Measurements from ENCODE around the gene FRMPD4. TPM values are rescaled to one million over a fixed set of nuclear protein-coding genes. Genes with fewer than 3 reads are reported as not detected.

Gene FRMPD4
- total RNA-seq, 5 donors from 2014 or later (not counting 1 experiment from before 2014, with no cell fraction given): not detected

DNA sequence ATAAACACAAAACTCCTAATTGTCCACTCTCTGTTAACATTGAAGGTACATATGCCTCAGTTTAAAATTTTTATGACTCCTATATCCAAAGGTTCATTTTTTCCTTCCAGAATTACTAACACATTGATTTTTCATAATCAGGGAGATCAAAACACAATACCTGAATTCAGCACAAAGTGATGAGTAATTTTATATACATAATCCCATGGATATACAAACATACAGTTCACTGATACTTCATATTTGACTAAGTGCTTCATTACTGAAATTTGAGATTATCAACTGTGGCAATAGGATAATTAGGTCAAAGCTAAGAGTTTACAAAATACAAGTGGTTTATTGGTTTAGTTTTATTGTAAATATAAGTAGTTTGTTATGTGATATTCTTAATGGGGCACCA, 476.8 kb downstream of the FRMPD4 start:
- H3K4me1 Mint-ChIP-seq: no peaks in the 10 kb centered on the region

DNA sequence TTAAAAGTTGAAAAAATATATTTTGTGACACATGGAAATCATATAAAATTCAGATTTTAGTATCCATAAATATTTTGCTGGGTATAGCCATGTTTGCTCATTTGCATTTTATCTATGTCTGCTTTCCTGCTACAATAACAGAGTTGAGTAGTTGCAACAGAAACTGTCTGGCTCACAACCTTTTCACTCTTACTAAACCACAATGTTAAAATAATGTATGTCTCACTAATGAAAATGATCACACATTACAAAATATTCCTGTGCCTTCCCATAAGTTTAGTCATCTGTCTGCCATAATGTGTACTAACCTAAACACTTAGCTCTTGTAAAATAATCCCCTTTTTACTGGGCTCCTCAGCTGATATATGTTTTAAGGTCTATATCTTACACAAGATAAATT, 479.0 kb downstream of the FRMPD4 start:
- Mint-ChIP-seq H3K4me3 (no peak overlapping the region), H3K27ac (no peak overlapping the region), H3K36me3 (no peaks in the 10 kb centered on the region), H3K9me3 (no peaks in the 10 kb centered on the region), H3K27me3 (peaks cover 0 to 15% of the 10 kb centered on the region in 2 donors), H3K4me1 (no peaks in the 10 kb centered on the region)
- no peak for DNase-seq
- Histone ChIP-seq H3K9me3 (no peaks in the 10 kb centered on the region), H3K36me3 (ENCODE audit: control insufficient read depth in 2 of 2, extremely low read depth in 1 of 2, insufficient read depth in 1 of 2, low read length in 1 of 2) (no peaks in the 10 kb centered on the region), H3K27me3 (replicated peaks in 1 of 2; ENCODE audit: control insufficient read depth in 2 of 2, extremely low read depth in 1 of 2, insufficient read depth in 2 of 2, low read length in 1 of 2) (no peaks in the 10 kb centered on the region), H3K4me3 (ENCODE audit: control insufficient read depth in 1 of 2, extremely low read depth in 1 of 2, low read length in 1 of 2) (no peak overlapping the region), H3K4me1 (ENCODE audit: control insufficient read depth in 1 of 2, extremely low read depth in 1 of 2, insufficient read depth in 2 of 2, low read length in 2 of 2) (no peaks in the 10 kb centered on the region), H3K27ac (ENCODE audit: low read length) (no peak overlapping the region)
- ChIA-PET CTCF (no interaction called here), POLR2A (no interaction called here)
- no peak for ATAC-seq (replicated peaks in 1 of 4)

More for the DNA sequence above, 476.8 kb downstream of the FRMPD4 start:
- H3K9me3 ChIP-seq: no peaks in the 10 kb centered on the region
- Mint-ChIP-seq H3K27ac (no peak overlapping the region), H3K27me3 (peaks cover 0 to 15% of the 10 kb centered on the region in 2 donors), H3K9me3 (no peaks in the 10 kb centered on the region), H3K36me3 (no peaks in the 10 kb centered on the region), H3K4me3 (no peak overlapping the region)
- CTCF ChIA-PET: no interaction called here
- POLR2A ChIA-PET: no interaction called here
- no peaks in the 10 kb centered on the region for H3K4me1 ChIP-seq (ENCODE audit: control insufficient read depth in 1 of 2, extremely low read depth in 1 of 2, insufficient read depth in 2 of 2, low read length in 2 of 2)
- ATAC-seq (replicated peaks in 1 of 4) (no peak), DNase-seq (no peak)
- H3K36me3 ChIP-seq (ENCODE audit: control insufficient read depth in 2 of 2, extremely low read depth in 1 of 2, insufficient read depth in 1 of 2, low read length in 1 of 2): no peaks in the 10 kb centered on the region
- H3K27me3 ChIP-seq (replicated peaks in 1 of 2; ENCODE audit: control insufficient read depth in 2 of 2, extremely low read depth in 1 of 2, insufficient read depth in 2 of 2, low read length in 1 of 2): no peaks in the 10 kb centered on the region
- no peak overlapping the region for H3K4me3 ChIP-seq (ENCODE audit: control insufficient read depth in 1 of 2, extremely low read depth in 1 of 2, low read length in 1 of 2)
- H3K27ac ChIP-seq (ENCODE audit: low read length): no peak overlapping the region

DNA sequence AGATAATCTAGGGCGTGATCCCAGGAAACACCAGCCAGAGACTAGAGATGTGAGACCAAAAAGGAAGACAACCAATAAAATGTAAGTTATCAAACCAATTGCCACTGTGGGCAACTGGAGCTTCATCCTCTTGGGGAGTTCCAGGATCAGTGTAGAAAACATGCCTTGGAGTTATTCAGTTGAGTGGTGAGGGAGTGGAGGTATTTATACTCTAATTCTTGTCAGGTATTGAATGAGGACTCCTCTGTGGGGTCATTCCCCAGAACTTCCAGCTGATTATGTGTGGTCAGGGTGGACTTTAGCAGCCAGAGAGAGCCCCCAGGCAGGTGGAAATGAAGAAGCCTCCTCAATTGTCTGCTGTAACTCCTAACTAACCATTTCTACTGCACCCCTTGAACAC, 509.0 kb downstream of the FRMPD4 start:
- H3K36me3 ChIP-seq (ENCODE audit: control insufficient read depth in 2 of 2, extremely low read depth in 1 of 2, insufficient read depth in 1 of 2, low read length in 1 of 2): no peaks in the 10 kb centered on the region
- ATAC-seq (replicated peaks in 1 of 4) (no peak), DNase-seq (no peak)
- no peaks in the 10 kb centered on the region for H3K9me3 ChIP-seq
- H3K4me1 Mint-ChIP-seq: no peaks in the 10 kb centered on the region
- H3K27me3 ChIP-seq (replicated peaks in 1 of 2; ENCODE audit: control insufficient read depth in 2 of 2, extremely low read depth in 1 of 2, insufficient read depth in 2 of 2, low read length in 1 of 2): peaks cover 0 to 3% of the 10 kb centered on the region in 2 experiments
- H3K27me3 Mint-ChIP-seq: peaks cover 2 to 31% of the 10 kb centered on the region in 2 donors
- H3K4me3 Mint-ChIP-seq: no peak overlapping the region
- POLR2A ChIA-PET: no interaction called here
- no peak overlapping the region for H3K27ac ChIP-seq (ENCODE audit: low read length)
- no CpG with 5 or more reads among the region's 1 CpG for WGBS (ENCODE audit: insufficient coverage)
- peaks cover 0 to 2% (median 0%) of the 10 kb centered on the region in 3 donors for H3K9me3 Mint-ChIP-seq
- CTCF ChIA-PET: no interaction called here
- H3K36me3 Mint-ChIP-seq: no peaks in the 10 kb centered on the region
- H3K4me3 ChIP-seq (ENCODE audit: control insufficient read depth in 1 of 2, extremely low read depth in 1 of 2, low read length in 1 of 2): no peak overlapping the region
- no peaks in the 10 kb centered on the region for H3K4me1 ChIP-seq (ENCODE audit: control insufficient read depth in 1 of 2, extremely low read depth in 1 of 2, insufficient read depth in 2 of 2, low read length in 2 of 2)
- H3K27ac Mint-ChIP-seq: no peak overlapping the region

GRCh38 chrX:12648995-12649394, 510.7 kb downstream of the FRMPD4 start:
- CTCF ChIA-PET: no interaction called here
- no peaks in the 10 kb centered on the region for H3K4me1 Mint-ChIP-seq
- 50% methylated on average over 2 of the region's 5 CpGs for WGBS (ENCODE audit: insufficient coverage)
- Histone ChIP-seq H3K27me3 (replicated peaks in 1 of 2; ENCODE audit: control insufficient read depth in 2 of 2, extremely low read depth in 1 of 2, insufficient read depth in 2 of 2, low read length in 1 of 2) (peaks cover 0 to 3% of the 10 kb centered on the region in 2 experiments), H3K4me3 (ENCODE audit: control insufficient read depth in 1 of 2, extremely low read depth in 1 of 2, low read length in 1 of 2) (no peak overlapping the region), H3K9me3 (no peaks in the 10 kb centered on the region), H3K4me1 (ENCODE audit: control insufficient read depth in 1 of 2, extremely low read depth in 1 of 2, insufficient read depth in 2 of 2, low read length in 2 of 2) (no peaks in the 10 kb centered on the region), H3K36me3 (ENCODE audit: control insufficient read depth in 2 of 2, extremely low read depth in 1 of 2, insufficient read depth in 1 of 2, low read length in 1 of 2) (no peaks in the 10 kb centered on the region), H3K27ac (ENCODE audit: low read length) (no peak overlapping the region)
- H3K36me3 Mint-ChIP-seq: no peaks in the 10 kb centered on the region
- ATAC-seq (replicated peaks in 1 of 4) (no peak), DNase-seq (no peak)
- no peak overlapping the region for H3K27ac Mint-ChIP-seq
- peaks cover 2 to 29% of the 10 kb centered on the region in 2 donors for H3K27me3 Mint-ChIP-seq
- POLR2A ChIA-PET: no interaction called here
- H3K4me3 Mint-ChIP-seq: no peak overlapping the region
- H3K9me3 Mint-ChIP-seq: no peaks in the 10 kb centered on the region

- no peak overlapping the region for H3K4me3 Mint-ChIP-seq
- H3K4me1 Mint-ChIP-seq: no peaks in the 10 kb centered on the region
Measured at GRCh38 chrX:12657433-12657832, 519.2 kb downstream of the FRMPD4 start.

DNA sequence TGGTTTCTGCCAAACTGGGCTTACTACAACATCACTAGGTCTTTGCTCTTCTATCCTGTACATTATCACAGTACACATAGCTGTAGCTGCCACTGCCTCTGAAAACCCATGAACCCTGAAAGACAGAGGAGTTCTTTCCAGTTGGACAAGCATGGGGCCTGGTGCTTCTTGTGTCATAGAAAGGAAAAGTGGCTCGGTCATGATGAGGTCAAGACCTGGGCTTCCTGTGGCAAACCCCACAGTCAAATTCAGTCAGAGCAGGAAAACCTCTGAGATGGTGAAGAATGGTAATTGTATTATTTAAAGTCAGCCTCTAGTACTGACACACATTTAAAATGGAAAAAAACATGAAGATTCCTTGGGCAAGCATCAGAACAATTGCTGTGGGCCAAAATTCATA, 519.6 kb downstream of the FRMPD4 start:
- no CpG with 5 or more reads among the region's 1 CpG for WGBS (ENCODE audit: insufficient coverage)
- Histone ChIP-seq H3K27me3 (replicated peaks in 1 of 2; ENCODE audit: control insufficient read depth in 2 of 2, extremely low read depth in 1 of 2, insufficient read depth in 2 of 2, low read length in 1 of 2) (no peaks in the 10 kb centered on the region), H3K27ac (ENCODE audit: low read length) (no peak overlapping the region), H3K4me1 (ENCODE audit: control insufficient read depth in 1 of 2, extremely low read depth in 1 of 2, insufficient read depth in 2 of 2, low read length in 2 of 2) (no peaks in the 10 kb centered on the region), H3K9me3 (no peaks in the 10 kb centered on the region), H3K4me3 (ENCODE audit: control insufficient read depth in 1 of 2, extremely low read depth in 1 of 2, low read length in 1 of 2) (no peak overlapping the region), H3K36me3 (ENCODE audit: control insufficient read depth in 2 of 2, extremely low read depth in 1 of 2, insufficient read depth in 1 of 2, low read length in 1 of 2) (no peaks in the 10 kb centered on the region)
- Mint-ChIP-seq H3K4me3 (no peak overlapping the region), H3K4me1 (no peaks in the 10 kb centered on the region), H3K9me3 (peaks cover 0 to 3% (median 0%) of the 10 kb centered on the region in 3 donors), H3K27ac (no peak overlapping the region), H3K36me3 (no peaks in the 10 kb centered on the region), H3K27me3 (peaks cover 0 to 8% of the 10 kb centered on the region in 2 donors)
- ATAC-seq (replicated peaks in 1 of 4) (no peak), DNase-seq (no peak)
- POLR2A ChIA-PET: no interaction called here
- CTCF ChIA-PET: no interaction called here

More at GRCh38 chrX:12657433-12657832, 519.2 kb downstream of the FRMPD4 start:
- ATAC-seq (replicated peaks in 1 of 4) (no peak), DNase-seq (no peak)
- peaks cover 0 to 3% (median 0%) of the 10 kb centered on the region in 3 donors for H3K9me3 Mint-ChIP-seq
- no CpG with 5 or more reads among the region's 1 CpG for WGBS (ENCODE audit: insufficient coverage)
- CTCF ChIA-PET: no interaction called here
- H3K36me3 Mint-ChIP-seq: no peaks in the 10 kb centered on the region
- no peaks in the 10 kb centered on the region for H3K27me3 ChIP-seq (replicated peaks in 1 of 2; ENCODE audit: control insufficient read depth in 2 of 2, extremely low read depth in 1 of 2, insufficient read depth in 2 of 2, low read length in 1 of 2)
- no peaks in the 10 kb centered on the region for H3K36me3 ChIP-seq (ENCODE audit: control insufficient read depth in 2 of 2, extremely low read depth in 1 of 2, insufficient read depth in 1 of 2, low read length in 1 of 2)
- no peak overlapping the region for H3K4me3 ChIP-seq (ENCODE audit: control insufficient read depth in 1 of 2, extremely low read depth in 1 of 2, low read length in 1 of 2)
- H3K27ac Mint-ChIP-seq: no peak overlapping the region
- H3K27ac ChIP-seq (ENCODE audit: low read length): no peak overlapping the region
- no peaks in the 10 kb centered on the region for H3K4me1 ChIP-seq (ENCODE audit: control insufficient read depth in 1 of 2, extremely low read depth in 1 of 2, insufficient read depth in 2 of 2, low read length in 2 of 2)
- H3K9me3 ChIP-seq: no peaks in the 10 kb centered on the region
- peaks cover 0 to 8% of the 10 kb centered on the region in 2 donors for H3K27me3 Mint-ChIP-seq
- POLR2A ChIA-PET: no interaction called here

GRCh38 chrX:12661464-12661863, 523.2 kb downstream of the FRMPD4 start:
- Histone ChIP-seq H3K9me3 (no peaks in the 10 kb centered on the region), H3K27me3 (replicated peaks in 1 of 2; ENCODE audit: control insufficient read depth in 2 of 2, extremely low read depth in 1 of 2, insufficient read depth in 2 of 2, low read length in 1 of 2) (no peaks in the 10 kb centered on the region), H3K36me3 (ENCODE audit: control insufficient read depth in 2 of 2, extremely low read depth in 1 of 2, insufficient read depth in 1 of 2, low read length in 1 of 2) (no peaks in the 10 kb centered on the region), H3K4me1 (ENCODE audit: control insufficient read depth in 1 of 2, extremely low read depth in 1 of 2, insufficient read depth in 2 of 2, low read length in 2 of 2) (no peaks in the 10 kb centered on the region), H3K4me3 (ENCODE audit: control insufficient read depth in 1 of 2, extremely low read depth in 1 of 2, low read length in 1 of 2) (no peak overlapping the region), H3K27ac (ENCODE audit: low read length) (no peak overlapping the region)
- WGBS (ENCODE audit: insufficient coverage): no CpG with 5 or more reads among the region's 2 CpGs
- H3K27me3 Mint-ChIP-seq: peaks cover 0 to 18% of the 10 kb centered on the region in 2 donors
- peaks cover 1 to 3% (median 2%) of the 10 kb centered on the region in 3 donors for H3K9me3 Mint-ChIP-seq
- no peak overlapping the region for H3K4me3 Mint-ChIP-seq
- ChIA-PET CTCF (no interaction called here), POLR2A (no interaction called here)
- no peaks in the 10 kb centered on the region for H3K36me3 Mint-ChIP-seq
- DNase-seq (no peak), ATAC-seq (replicated peaks in 1 of 4) (no peak)
- no peak overlapping the region for H3K27ac Mint-ChIP-seq
- H3K4me1 Mint-ChIP-seq: no peaks in the 10 kb centered on the region
